ENCODE data around the gene CYP2A7. TPM values are rescaled to one million over a fixed set of nuclear protein-coding genes. Genes with fewer than 3 reads are reported as not detected.
A peak's percentile ranks its signal among the peaks of the same experiment; 100 is the strongest.

CYP2A7 gene
- total and polyA plus RNA-seq, 9 of the 15 experiments (the other 6 are each of a cell fraction or from before 2014, with no cell fraction given), result 0.22 TPM; not detected in 8

- TF ChIP-seq REST (IDR thresholded peaks at IDR 0.05; ENCODE audit: borderline replicate concordance) (peak; percentile 42; the same call in 1 of the 2 replicates), REST (CRISPR knock-in tag; IDR thresholded peaks at IDR 0.05; ENCODE audit: low read depth) (no peak), OTX1 (CRISPR knock-in tag; IDR thresholded peaks at IDR 0.05) (no peak), NFXL1 (CRISPR knock-in tag; IDR thresholded peaks at IDR 0.05) (no peak), ELK3 (CRISPR knock-in tag; IDR thresholded peaks at IDR 0.05) (no peak), ATF4 (CRISPR knock-in tag; IDR thresholded peaks at IDR 0.05) (no peak), ATF7 (IDR thresholded peaks at IDR 0.05) (no peak), JUND (IDR thresholded peaks at IDR 0.05; ENCODE audit: borderline replicate concordance, low read depth, low read length) (0 out of 2 replicates have a peak, but pooled peaks have one; percentile 12), JUND (tag; IDR thresholded peaks at IDR 0.05; ENCODE audit: borderline replicate concordance, low read depth, low read length) (no peak), PHF21A (IDR thresholded peaks at IDR 0.05; ENCODE audit: borderline replicate concordance, low read depth) (no peak), RAD21 (CRISPR knock-in tag; conservative IDR thresholded peaks at IDR 0.05 in 1 of 2, IDR thresholded peaks at IDR 0.05 in 1 of 2) (peak; percentile 19 to 56; a peak in 2 of 4 replicates)
Observed at GRCh38 chr19:40908976-40909375, 26.9 kb upstream of the CYP2A7 start (continued).
